ENCODE data around the gene PSAPL1. TPM values are rescaled to one million over a fixed set of nuclear protein-coding genes. Genes with fewer than 3 reads are reported as not detected.

Gene PSAPL1
- total RNA-seq, 3 donors from 2014 or later (not counting 1 experiment from before 2014, with no cell fraction given), result not detected

DNA sequence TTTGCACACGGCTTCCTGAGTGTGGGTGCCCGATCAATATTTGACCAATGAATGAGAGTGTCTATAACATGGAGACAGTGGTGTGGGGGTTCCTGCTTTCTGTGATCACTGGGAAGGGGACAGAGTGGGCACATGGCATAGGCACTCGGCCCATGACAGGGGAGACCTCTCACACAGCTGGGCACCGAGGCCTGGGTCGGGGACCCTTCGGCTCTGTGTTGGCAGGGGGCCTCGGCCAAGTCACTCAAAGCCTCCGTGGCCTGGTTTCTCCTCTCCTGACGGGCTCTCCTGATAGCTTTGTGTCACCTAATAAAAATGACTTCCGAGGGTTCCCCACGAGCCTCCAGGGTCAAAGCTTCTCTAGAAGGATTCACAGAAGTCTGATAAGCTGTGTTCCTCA, 43.9 kb upstream of the PSAPL1 start:
- no peak for DNase-seq
- H3K9me3 Mint-ChIP-seq, result no peaks in the 10 kb centered on the region
- peaks cover 0 to 5% of the 10 kb centered on the region in 2 donors for H3K4me1 Mint-ChIP-seq
- Histone ChIP-seq H3K36me3 (ENCODE audit: control insufficient read depth, insufficient read depth, low read length) (no peaks in the 10 kb centered on the region), H3K4me3 (ENCODE audit: low read length) (no peak overlapping the region), H3K9me3 (ENCODE audit: control insufficient read depth, insufficient read depth, low read length) (no peaks in the 10 kb centered on the region), H3K27ac (ENCODE audit: low read length) (no peak overlapping the region), H3K27me3 (ENCODE audit: control insufficient read depth, insufficient read depth, low read length) (no peaks in the 10 kb centered on the region), H3K4me1 (ENCODE audit: control insufficient read depth, insufficient read depth, low read length) (no peaks in the 10 kb centered on the region)
- intact Hi-C loops (cut with micrococcal nuclease), result no loop called here
- TF ChIP-seq, protein P1, sequence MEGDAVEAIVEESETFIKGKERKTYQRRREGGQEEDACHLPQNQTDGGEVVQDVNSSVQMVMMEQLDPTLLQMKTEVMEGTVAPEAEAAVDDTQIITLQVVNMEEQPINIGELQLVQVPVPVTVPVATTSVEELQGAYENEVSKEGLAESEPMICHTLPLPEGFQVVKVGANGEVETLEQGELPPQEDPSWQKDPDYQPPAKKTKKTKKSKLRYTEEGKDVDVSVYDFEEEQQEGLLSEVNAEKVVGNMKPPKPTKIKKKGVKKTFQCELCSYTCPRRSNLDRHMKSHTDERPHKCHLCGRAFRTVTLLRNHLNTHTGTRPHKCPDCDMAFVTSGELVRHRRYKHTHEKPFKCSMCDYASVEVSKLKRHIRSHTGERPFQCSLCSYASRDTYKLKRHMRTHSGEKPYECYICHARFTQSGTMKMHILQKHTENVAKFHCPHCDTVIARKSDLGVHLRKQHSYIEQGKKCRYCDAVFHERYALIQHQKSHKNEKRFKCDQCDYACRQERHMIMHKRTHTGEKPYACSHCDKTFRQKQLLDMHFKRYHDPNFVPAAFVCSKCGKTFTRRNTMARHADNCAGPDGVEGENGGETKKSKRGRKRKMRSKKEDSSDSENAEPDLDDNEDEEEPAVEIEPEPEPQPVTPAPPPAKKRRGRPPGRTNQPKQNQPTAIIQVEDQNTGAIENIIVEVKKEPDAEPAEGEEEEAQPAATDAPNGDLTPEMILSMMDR (IDR thresholded peaks at IDR 0.05), result no peak
- H3K27ac Mint-ChIP-seq, result no peak overlapping the region
- no peak for ATAC-seq
- H3K27me3 Mint-ChIP-seq (ENCODE audit: low read depth in 2 of 2), result no peaks in the 10 kb centered on the region
- no peak overlapping the region for H3K4me3 Mint-ChIP-seq
- 75% methylated on average over 11 of the region's 11 CpGs for WGBS (ENCODE audit: insufficient coverage)
- no peaks in the 10 kb centered on the region for H3K36me3 Mint-ChIP-seq

DNA sequence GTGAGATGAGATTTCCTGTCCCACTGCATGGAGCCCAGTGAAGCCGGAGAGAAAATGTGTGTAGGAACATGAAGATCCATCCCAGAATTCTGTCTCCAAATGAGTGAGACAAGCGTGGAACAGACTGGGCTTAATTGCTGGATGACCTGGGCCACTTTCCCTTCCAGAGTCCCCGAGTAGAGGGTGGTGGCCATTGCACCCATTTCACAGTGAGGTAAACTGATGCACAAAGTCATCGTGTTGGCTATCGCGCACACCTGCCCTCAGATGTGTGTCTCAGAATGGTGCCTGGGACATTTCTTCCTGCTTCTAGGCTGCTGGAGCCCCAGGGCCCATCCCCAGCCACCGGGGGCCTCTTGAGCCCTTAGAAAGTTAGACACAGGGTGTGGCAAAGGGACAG, 43.0 kb upstream of the PSAPL1 start:
- Histone ChIP-seq H3K9me3 (ENCODE audit: control insufficient read depth, insufficient read depth, low read length) (no peaks in the 10 kb centered on the region), H3K4me1 (ENCODE audit: control insufficient read depth, insufficient read depth, low read length) (no peaks in the 10 kb centered on the region), H3K27ac (ENCODE audit: low read length) (no peak overlapping the region), H3K27me3 (ENCODE audit: control insufficient read depth, insufficient read depth, low read length) (no peaks in the 10 kb centered on the region), H3K4me3 (ENCODE audit: low read length) (no peak overlapping the region), H3K36me3 (ENCODE audit: control insufficient read depth, insufficient read depth, low read length) (no peaks in the 10 kb centered on the region)
- ATAC-seq (no peak), DNase-seq (no peak)
- H3K27ac Mint-ChIP-seq, result no peak overlapping the region
- intact Hi-C loops (cut with micrococcal nuclease), result no loop called here
- no peaks in the 10 kb centered on the region for H3K9me3 Mint-ChIP-seq
- peaks cover 0 to 5% of the 10 kb centered on the region in 2 donors for H3K4me1 Mint-ChIP-seq
- H3K27me3 Mint-ChIP-seq (ENCODE audit: low read depth in 2 of 2), result peaks cover 0 to 5% of the 10 kb centered on the region in 2 donors
- no peak overlapping the region for H3K4me3 Mint-ChIP-seq
- 90% methylated on average over 7 of the region's 7 CpGs for WGBS (ENCODE audit: insufficient coverage)
- TF ChIP-seq, protein P1 (IDR thresholded peaks at IDR 0.05), result no peak
- H3K36me3 Mint-ChIP-seq, result no peaks in the 10 kb centered on the region

DNA sequence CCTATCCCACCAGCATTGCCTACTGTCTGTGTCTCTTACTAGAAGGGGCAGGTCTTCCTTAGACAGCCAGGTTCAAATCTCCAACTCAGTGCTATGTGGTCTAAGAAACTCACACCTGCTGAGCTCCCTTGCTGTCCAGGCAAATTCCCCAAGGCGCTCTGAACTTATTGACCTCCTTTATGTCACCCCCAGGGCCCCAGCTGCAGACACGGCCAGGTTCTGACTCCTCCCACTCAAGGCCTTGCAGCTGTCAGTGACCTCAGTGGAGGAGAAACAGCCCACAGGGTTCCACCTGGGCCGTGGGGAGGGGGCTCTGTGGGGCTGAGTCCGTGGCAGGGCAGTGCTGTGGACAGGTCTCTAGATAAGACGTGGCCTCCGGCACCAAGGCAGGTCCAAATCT, 42.1 kb upstream of the PSAPL1 start:
- 64% methylated on average over 6 of the region's 6 CpGs for WGBS (ENCODE audit: insufficient coverage)
- H3K4me1 Mint-ChIP-seq, result peaks cover 0 to 11% of the 10 kb centered on the region in 2 donors

DNA sequence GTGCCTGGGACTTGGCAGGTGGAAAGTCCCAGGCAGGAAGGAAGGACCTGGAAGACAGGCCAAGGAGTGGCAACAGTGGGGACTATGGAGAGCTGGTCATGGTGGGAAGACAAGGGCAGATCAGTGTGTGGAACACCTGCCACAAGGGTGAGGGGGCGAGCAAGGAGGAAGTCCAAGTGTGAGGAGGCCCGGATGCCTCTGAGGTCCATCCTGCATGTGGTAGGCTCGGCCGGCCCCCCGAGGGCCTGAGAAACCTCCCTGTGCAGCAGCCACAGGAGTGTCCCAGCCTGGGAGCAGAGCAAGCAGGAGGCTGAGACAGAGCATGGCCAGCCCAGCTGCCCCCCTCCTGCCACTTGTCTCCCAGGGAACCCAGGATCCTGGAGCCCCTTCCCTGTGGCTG, 40.5 kb upstream of the PSAPL1 start:
- peaks cover 7 to 17% of the 10 kb centered on the region in 2 donors for H3K27me3 Mint-ChIP-seq (ENCODE audit: low read depth in 2 of 2)
- Histone ChIP-seq H3K27ac (ENCODE audit: low read length) (no peak overlapping the region), H3K4me1 (ENCODE audit: control insufficient read depth, insufficient read depth, low read length) (no peaks in the 10 kb centered on the region), H3K4me3 (ENCODE audit: low read length) (no peak overlapping the region), H3K36me3 (ENCODE audit: control insufficient read depth, insufficient read depth, low read length) (no peaks in the 10 kb centered on the region), H3K27me3 (ENCODE audit: control insufficient read depth, insufficient read depth, low read length) (no peaks in the 10 kb centered on the region), H3K9me3 (ENCODE audit: control insufficient read depth, insufficient read depth, low read length) (no peaks in the 10 kb centered on the region)
- H3K4me3 Mint-ChIP-seq, result no peak overlapping the region
- H3K36me3 Mint-ChIP-seq, result no peaks in the 10 kb centered on the region
- no peaks in the 10 kb centered on the region for H3K9me3 Mint-ChIP-seq
- intact Hi-C loops (cut with micrococcal nuclease), result no loop called here
- WGBS (ENCODE audit: insufficient coverage), result 79% methylated on average over 5 of the region's 5 CpGs
- TF ChIP-seq, protein P1 (IDR thresholded peaks at IDR 0.05), result no peak
- no peak for DNase-seq
- H3K4me1 Mint-ChIP-seq, result peaks cover 0 to 15% of the 10 kb centered on the region in 2 donors
- ATAC-seq, result no peak
- H3K27ac Mint-ChIP-seq, result peak overlapping the region in 1 of 2 donors; percentile 55

More for the DNA sequence above, 42.1 kb upstream of the PSAPL1 start:
- no peaks in the 10 kb centered on the region for H3K36me3 ChIP-seq (ENCODE audit: control insufficient read depth, insufficient read depth, low read length)
- H3K27me3 ChIP-seq (ENCODE audit: control insufficient read depth, insufficient read depth, low read length), result no peaks in the 10 kb centered on the region
- Mint-ChIP-seq H3K27me3 (ENCODE audit: low read depth in 2 of 2) (peaks cover 7 to 13% of the 10 kb centered on the region in 2 donors), H3K36me3 (no peaks in the 10 kb centered on the region), H3K27ac (no peak overlapping the region), H3K4me3 (no peak overlapping the region), H3K9me3 (no peaks in the 10 kb centered on the region)
- H3K27ac ChIP-seq (ENCODE audit: low read length), result no peak overlapping the region
- intact Hi-C loops (cut with micrococcal nuclease), result no loop called here
- H3K4me1 ChIP-seq (ENCODE audit: control insufficient read depth, insufficient read depth, low read length), result no peaks in the 10 kb centered on the region
- TF ChIP-seq, protein P1 (IDR thresholded peaks at IDR 0.05), result no peak
- no peak for DNase-seq
- no peak for ATAC-seq
- H3K9me3 ChIP-seq (ENCODE audit: control insufficient read depth, insufficient read depth, low read length), result no peaks in the 10 kb centered on the region
- H3K4me3 ChIP-seq (ENCODE audit: low read length), result no peak overlapping the region
